IPS-11a (cell line): ENCODE measurements around the gene LYSET.
"Not testable (repeated sequence)": the region's sequence is repeated elsewhere in the genome, so short reads cannot be mapped to it uniquely, and the experiment has no call there.

Experiments
- H3K4me3 ChIP-seq: one replicate; pipeline ENCODE4 v1.5.1; 2013; ENCODE audit warnings: low read depth, low read length, control low read depth

The LYSET gene, protein sequence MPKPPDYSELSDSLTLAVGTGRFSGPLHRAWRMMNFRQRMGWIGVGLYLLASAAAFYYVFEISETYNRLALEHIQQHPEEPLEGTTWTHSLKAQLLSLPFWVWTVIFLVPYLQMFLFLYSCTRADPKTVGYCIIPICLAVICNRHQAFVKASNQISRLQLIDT

DNA sequence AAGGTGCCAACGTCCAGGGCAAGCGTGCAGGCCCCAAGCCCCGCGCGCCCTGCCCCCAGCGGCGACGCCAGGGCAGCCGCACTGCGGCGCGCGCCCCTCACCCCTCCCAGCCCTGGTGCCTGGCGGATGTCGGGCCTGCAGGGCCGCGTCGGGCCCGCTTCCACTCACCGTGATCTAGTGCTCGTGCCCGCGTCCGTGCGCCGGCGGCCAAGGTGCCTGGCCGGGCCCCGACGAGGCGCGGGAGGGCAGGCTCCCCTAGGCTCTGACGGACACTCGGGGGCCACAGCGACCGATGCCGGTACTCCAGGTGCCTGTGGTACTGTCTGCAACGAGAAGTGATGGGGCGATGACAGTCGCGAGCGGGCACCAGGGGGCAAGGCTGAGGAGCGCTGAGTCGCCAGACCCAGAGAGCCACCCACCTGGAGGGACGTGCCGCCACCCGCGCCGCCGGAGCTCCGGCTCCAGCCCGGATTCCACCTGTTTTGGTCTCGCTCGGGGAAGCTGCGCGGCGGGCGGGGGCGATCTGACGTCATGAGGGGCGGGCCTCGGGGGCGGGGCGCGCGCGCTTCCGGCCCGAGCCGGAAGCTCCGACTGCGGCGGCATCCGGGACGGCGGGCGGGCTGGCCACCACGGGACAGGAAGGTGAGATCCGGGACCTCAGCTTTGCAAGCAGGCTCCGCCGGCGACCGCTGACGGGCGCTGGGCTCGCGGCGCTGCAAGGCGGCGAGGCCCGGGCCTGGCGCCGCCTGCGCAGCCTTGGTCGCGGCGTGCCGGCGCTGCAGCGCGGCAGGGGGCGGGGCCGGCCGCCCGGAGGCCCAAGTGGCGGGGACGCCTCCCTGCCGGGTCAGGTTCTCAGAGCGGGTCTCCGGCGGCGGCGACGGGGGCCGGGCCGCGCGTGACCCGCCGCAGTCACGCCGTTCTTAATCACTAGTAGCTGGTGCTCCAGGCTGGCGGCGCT lies at the start of gene LYSET, which contains the start of gene MOAP1:
Gene LYSET, plus strand, starts transcription at position 927 of the 958 bp plus-strand sequence. CDS start 89 bp downstream, outside the sequence.
Gene MOAP1, minus strand, starts transcription at position 507 of the 958 bp plus-strand sequence. CDS start 655 bp downstream, outside the sequence.
- H3K4me3 ChIP-seq, result peak within 1 kb of the TSS; percentile 96

GRCh38 chr14:93135399-93135798 lies 49.7 kb upstream of the LYSET start:
- no peak overlapping the region for H3K4me3 ChIP-seq

DNA sequence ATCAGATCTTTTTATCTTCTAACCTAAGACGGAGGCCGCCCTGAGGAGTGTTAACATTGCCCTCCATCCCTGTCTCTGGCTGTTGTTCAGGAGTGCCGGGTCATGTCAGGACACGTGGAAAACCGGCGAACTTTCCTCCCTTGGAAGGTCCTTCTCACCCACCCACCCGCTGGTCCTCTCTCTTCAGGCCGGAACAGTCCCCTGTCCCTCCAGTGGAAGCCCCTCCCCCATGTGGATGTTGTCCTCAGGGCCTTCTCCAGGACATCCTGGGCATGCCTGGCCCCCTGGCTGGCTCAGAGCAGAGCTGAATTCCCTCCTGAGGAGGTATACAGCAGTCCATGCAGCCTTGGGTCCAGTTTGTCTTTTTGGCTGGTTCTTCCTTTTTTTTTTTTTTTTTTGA lies 49.1 kb upstream of the LYSET start:
- no peak overlapping the region for H3K4me3 ChIP-seq

GRCh38 chr14:93136508-93136907 lies 48.6 kb upstream of the LYSET start:
- H3K4me3 ChIP-seq, result not testable (repeated sequence)

DNA sequence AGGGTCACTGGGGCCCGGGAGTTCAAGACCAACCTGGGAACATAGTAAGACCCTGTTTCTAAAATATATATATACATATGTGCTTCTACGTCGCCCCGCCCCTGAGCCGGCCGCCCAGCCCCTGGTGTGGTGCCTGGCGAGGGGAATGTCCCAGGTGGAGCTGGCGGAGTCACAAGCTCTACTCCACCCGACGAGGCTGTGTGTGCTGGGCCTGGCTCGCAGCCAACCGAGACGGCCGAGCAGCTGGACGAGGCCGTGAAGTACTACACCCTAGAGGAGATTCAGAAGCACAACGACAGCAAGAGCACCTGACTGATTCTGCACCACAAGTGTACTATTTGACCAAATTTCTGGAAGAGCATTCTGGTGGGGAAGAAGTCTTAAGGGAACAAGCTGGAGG lies 47.3 kb upstream of the LYSET start:
- H3K4me3 ChIP-seq, result no peak overlapping the region

GRCh38 chr14:93142854-93143652 lies 42.1 kb upstream of the LYSET start:
- no peak overlapping the region for H3K4me3 ChIP-seq

- no peak overlapping the region for H3K4me3 ChIP-seq
Measured at GRCh38 chr14:93146119-93146518, 39.0 kb upstream of the LYSET start.

DNA sequence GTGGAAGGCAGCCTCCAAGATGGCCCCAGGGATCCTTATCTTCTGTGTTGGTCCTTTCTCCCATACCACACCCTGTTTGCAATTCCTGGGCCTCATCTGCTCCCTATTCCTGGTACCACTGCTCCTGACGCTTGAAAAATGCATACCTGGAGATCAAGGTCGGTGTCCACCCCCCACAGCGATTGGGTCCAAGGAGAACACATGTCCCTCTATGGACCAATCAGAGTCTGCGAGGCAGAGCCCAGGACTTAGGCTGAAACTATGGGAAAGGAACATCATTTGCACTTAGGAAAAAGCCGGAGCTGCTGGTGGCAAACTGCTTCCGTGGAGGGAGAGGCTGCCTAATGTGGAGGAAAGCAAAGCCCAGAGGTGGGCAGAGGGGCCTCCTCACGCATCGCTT lies 36.1 kb upstream of the LYSET start:
- no peak overlapping the region for H3K4me3 ChIP-seq

DNA sequence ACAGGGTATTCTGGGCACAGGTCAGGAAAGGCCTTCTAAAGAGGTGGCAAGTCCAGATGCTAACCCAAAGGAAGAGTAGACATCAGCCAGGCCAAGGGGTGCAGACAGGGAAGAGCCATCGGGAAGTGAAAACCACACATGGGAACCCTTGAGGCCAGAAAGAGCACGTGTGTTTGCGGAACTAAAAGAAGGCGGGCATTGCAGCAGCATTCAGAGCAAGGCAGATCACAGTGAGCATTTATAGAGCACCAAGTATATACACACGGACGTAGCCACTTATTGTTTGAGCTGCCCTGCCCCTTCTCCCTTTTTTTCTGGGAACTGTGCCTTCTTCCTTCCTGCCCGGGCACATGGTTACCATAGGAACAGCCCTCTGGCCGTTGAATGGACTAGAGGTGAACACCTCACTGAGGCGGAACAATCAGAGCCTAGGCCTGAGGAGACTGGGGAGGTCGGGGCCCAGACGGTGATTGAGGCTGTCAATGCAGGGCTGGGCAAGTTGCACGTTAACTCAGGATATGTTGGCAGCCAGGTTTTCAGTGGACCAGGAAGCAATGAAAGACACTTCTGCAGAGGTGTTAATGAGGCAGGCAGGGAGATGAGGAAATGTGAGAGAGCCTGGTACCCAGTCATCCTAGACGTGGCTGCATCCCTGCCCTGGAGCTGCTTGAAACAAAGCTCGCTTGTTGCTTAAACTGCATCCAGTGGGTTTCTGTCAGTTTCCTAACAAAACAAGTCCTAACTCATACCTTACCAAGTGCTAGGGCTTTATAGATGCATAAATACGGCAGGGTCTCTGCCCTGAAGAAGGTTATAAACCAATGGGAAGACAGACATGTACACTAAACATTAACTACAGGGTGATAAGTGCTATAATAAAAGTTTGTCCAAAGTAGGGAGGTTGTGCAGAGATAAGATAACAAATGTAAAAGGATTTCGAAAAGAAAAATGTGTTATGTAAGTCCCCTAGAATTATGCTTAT lies 34.6 kb upstream of the LYSET start:
- no peak overlapping the region for H3K4me3 ChIP-seq

DNA sequence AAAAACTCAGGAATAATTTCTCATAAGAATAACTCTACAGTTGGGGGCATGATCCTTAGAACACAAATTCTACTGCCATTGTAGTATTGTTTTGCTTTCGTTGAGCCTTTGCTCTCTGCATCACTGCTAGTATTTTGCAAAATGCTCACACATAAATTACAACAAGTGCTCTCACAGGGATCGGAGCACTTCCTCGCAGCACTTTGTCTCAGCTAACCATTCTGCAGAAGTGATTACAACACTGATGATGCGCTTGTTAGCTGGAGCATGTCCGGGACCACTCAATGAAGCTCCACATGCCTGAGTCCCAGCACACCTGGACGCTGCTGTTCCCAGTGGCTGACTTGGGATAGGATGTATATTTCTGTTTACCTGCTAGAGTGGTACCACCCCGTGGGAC lies 32.0 kb upstream of the LYSET start:
- no peak overlapping the region for H3K4me3 ChIP-seq

DNA sequence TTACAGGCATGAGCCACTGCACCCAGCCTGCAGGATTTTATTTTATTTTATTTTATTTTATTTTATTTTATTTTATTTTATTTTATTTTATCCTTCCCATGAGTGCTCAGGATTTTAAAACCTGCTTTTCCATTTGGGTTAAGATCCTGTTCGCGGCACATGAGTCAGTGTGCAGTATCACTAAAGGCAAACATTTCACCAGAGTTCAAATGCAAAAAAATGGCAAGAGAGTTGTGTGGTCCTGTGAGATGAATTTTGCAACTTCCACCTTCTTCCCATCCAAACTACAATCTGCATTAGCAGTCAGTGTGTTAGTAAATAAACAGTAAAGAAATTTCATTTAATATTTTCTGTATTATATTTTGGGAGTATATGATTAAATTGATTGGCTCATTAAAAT lies 29.4 kb upstream of the LYSET start:
- no peak overlapping the region for H3K4me3 ChIP-seq

- no peak overlapping the region for H3K4me3 ChIP-seq
Measured at GRCh38 chr14:93156693-93157369, 28.3 kb upstream of the LYSET start.

- H3K4me3 ChIP-seq, result not testable (repeated sequence)
Measured at GRCh38 chr14:93158349-93158748, 26.8 kb upstream of the LYSET start.

DNA sequence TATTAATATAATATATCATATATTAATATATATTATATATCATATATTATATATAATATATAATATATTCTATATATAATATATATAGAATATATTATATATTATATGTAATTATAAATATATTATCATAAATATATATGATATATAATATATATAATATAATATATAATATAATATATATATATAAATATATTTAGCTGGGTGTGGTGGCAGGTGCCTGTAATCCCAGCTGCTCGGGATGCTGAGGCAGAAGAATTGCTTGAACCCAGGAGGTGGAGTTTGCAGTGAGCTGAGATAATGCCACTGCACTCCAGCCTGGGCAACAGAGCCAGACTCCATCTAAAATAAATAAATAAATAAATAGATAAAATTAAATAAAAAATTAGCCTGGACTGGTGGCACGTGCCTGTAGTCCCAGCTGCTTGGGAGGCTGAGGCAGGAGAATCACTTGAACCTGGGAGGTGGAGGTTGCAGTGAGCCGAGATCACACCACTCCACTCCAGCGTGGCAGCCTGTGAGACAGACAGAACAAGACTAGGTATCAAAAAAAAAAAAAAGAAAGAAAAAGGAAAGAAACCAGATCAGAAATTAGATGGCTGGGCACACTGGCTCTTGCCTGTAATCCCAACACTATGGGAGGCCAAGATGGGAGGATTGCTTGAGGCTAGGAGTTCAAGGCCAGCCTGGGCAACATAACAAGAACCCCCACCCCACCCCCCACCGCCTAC lies 25.3 kb upstream of the LYSET start:
- H3K4me3 ChIP-seq, result not testable (repeated sequence)

- no peak overlapping the region for H3K4me3 ChIP-seq
Measured at GRCh38 chr14:93160353-93160801, 24.7 kb upstream of the LYSET start.

GRCh38 chr14:93161411-93161940 lies 23.6 kb upstream of the LYSET start:
- H3K4me3 ChIP-seq, result no peak overlapping the region

DNA sequence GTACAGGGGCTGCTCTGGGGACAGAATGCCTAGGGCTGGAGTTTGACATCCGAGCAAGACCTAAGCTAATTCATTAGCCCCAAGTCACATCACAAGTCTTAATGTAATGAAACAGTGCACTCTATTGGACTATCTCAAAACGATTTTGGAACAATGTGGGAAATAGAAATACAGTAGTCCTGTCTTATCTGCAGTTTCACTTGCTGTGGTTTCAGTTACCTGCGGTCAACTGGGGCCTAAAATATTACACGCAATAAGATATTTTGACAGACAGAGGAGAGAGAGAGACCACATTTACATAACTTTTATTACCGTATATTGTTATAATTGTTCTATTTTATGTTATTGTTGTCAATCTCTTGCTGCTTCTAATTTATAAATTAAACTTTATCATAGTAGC lies 21.6 kb upstream of the LYSET start:
- no peak overlapping the region for H3K4me3 ChIP-seq
